Measurements from ENCODE around the gene CTNNA1.

CTNNA1 gene

GRCh38 chr5:138878437-138879235, 125.4 kb downstream of the CTNNA1 start:
- CTCF ChIA-PET: no interaction called here
- Mint-ChIP-seq H3K4me3 (no peak overlapping the region), H3K4me1 (no peaks in the 10 kb centered on the region), H3K36me3 (no peaks in the 10 kb centered on the region), H3K27me3 (peaks cover 27% of the 10 kb centered on the region), H3K27ac (no peak overlapping the region), H3K9me3 (no peaks in the 10 kb centered on the region)
- no peak for DNase-seq

- no peak overlapping the region for H3K27ac Mint-ChIP-seq
- peaks cover 20% of the 10 kb centered on the region for H3K27me3 Mint-ChIP-seq
- DNase-seq: no peak
- CTCF ChIA-PET: no interaction called here
- no peaks in the 10 kb centered on the region for H3K4me1 Mint-ChIP-seq
- no peaks in the 10 kb centered on the region for H3K9me3 Mint-ChIP-seq
- no peaks in the 10 kb centered on the region for H3K36me3 Mint-ChIP-seq
- H3K4me3 Mint-ChIP-seq: no peak overlapping the region
Observed at GRCh38 chr5:138883211-138883610, 130.0 kb downstream of the CTNNA1 start.

- peaks cover 20% of the 10 kb centered on the region for H3K27me3 Mint-ChIP-seq
- H3K4me3 Mint-ChIP-seq: no peak overlapping the region
- H3K9me3 Mint-ChIP-seq: no peaks in the 10 kb centered on the region
- no peak for DNase-seq
- CTCF ChIA-PET: no interaction called here
- H3K4me1 Mint-ChIP-seq: no peaks in the 10 kb centered on the region
- H3K27ac Mint-ChIP-seq: no peak overlapping the region
- no peaks in the 10 kb centered on the region for H3K36me3 Mint-ChIP-seq
Observed at GRCh38 chr5:138884094-138884493, 130.9 kb downstream of the CTNNA1 start.

GRCh38 chr5:138884554-138884953, 131.3 kb downstream of the CTNNA1 start:
- Mint-ChIP-seq H3K27ac (no peak overlapping the region), H3K4me1 (no peaks in the 10 kb centered on the region), H3K36me3 (no peaks in the 10 kb centered on the region), H3K27me3 (peaks cover 17% of the 10 kb centered on the region), H3K4me3 (no peak overlapping the region), H3K9me3 (no peaks in the 10 kb centered on the region)
- CTCF ChIA-PET: no interaction called here
- no peak for DNase-seq

GRCh38 chr5:138889994-138890393, 136.8 kb downstream of the CTNNA1 start:
- CTCF ChIA-PET: no interaction called here
- Mint-ChIP-seq H3K27ac (no peak overlapping the region), H3K4me1 (no peaks in the 10 kb centered on the region), H3K4me3 (no peak overlapping the region), H3K27me3 (no peaks in the 10 kb centered on the region), H3K36me3 (peaks cover 2% of the 10 kb centered on the region), H3K9me3 (peaks cover 13% of the 10 kb centered on the region)
- no peak for DNase-seq

GRCh38 chr5:138890644-138891043, 137.4 kb downstream of the CTNNA1 start:
- H3K4me3 Mint-ChIP-seq: no peak overlapping the region
- CTCF ChIA-PET: no interaction called here
- peaks cover 13% of the 10 kb centered on the region for H3K9me3 Mint-ChIP-seq
- peaks cover 2% of the 10 kb centered on the region for H3K36me3 Mint-ChIP-seq
- H3K27ac Mint-ChIP-seq: no peak overlapping the region
- no peaks in the 10 kb centered on the region for H3K27me3 Mint-ChIP-seq
- no peaks in the 10 kb centered on the region for H3K4me1 Mint-ChIP-seq
- no peak for DNase-seq

- Mint-ChIP-seq H3K4me3 (no peak overlapping the region), H3K27me3 (peaks cover 11% of the 10 kb centered on the region), H3K27ac (no peak overlapping the region), H3K36me3 (peaks cover 2% of the 10 kb centered on the region), H3K4me1 (peaks cover 13% of the 10 kb centered on the region), H3K9me3 (peaks cover 3% of the 10 kb centered on the region)
- no peak for DNase-seq
- CTCF ChIA-PET: no interaction called here
Observed at GRCh38 chr5:138895918-138896317, 142.7 kb downstream of the CTNNA1 start.

GRCh38 chr5:138898299-138898698, 145.1 kb downstream of the CTNNA1 start:
- CTCF ChIA-PET: no interaction called here
- no peaks in the 10 kb centered on the region for H3K36me3 Mint-ChIP-seq

GRCh38 chr5:138898742-138899141, 145.5 kb downstream of the CTNNA1 start:
- H3K27ac Mint-ChIP-seq: no peak overlapping the region
- CTCF ChIA-PET: interaction anchor here (0.6 kb wide), 1 partner anchor 224 kb away, joined by 3 read pairs; no protein-coding TSS in a partner anchor
- H3K36me3 Mint-ChIP-seq: no peaks in the 10 kb centered on the region
- H3K9me3 Mint-ChIP-seq: no peaks in the 10 kb centered on the region
- H3K4me1 Mint-ChIP-seq: peaks cover 18% of the 10 kb centered on the region
- H3K4me3 Mint-ChIP-seq: no peak overlapping the region
- peaks cover 17% of the 10 kb centered on the region for H3K27me3 Mint-ChIP-seq
- no peak for DNase-seq

More at GRCh38 chr5:138898299-138898698, 145.1 kb downstream of the CTNNA1 start:
- no peaks in the 10 kb centered on the region for H3K9me3 Mint-ChIP-seq
- no peak for DNase-seq
- H3K4me3 Mint-ChIP-seq: no peak overlapping the region
- H3K27ac Mint-ChIP-seq: no peak overlapping the region
- H3K27me3 Mint-ChIP-seq: peaks cover 17% of the 10 kb centered on the region
- H3K4me1 Mint-ChIP-seq: peaks cover 18% of the 10 kb centered on the region

GRCh38 chr5:138900281-138900965, 147.2 kb downstream of the CTNNA1 start:
- peak; percentile 28 for DNase-seq
- peaks cover 18% of the 10 kb centered on the region for H3K4me1 Mint-ChIP-seq
- no peaks in the 10 kb centered on the region for H3K9me3 Mint-ChIP-seq
- H3K4me3 Mint-ChIP-seq: no peak overlapping the region
- peaks cover 17% of the 10 kb centered on the region for H3K27me3 Mint-ChIP-seq
- H3K36me3 Mint-ChIP-seq: peaks cover 2% of the 10 kb centered on the region
- no peak overlapping the region for H3K27ac Mint-ChIP-seq
- CTCF ChIA-PET: interaction anchor here (0.6 kb wide), 1 partner anchor 190 kb away, joined by 3 read pairs; no protein-coding TSS in a partner anchor

- Mint-ChIP-seq H3K36me3 (peaks cover 2% of the 10 kb centered on the region), H3K9me3 (no peaks in the 10 kb centered on the region), H3K4me1 (peaks cover 18% of the 10 kb centered on the region), H3K4me3 (no peak overlapping the region), H3K27ac (no peak overlapping the region), H3K27me3 (peaks cover 12% of the 10 kb centered on the region)
- CTCF ChIA-PET: no interaction called here
- no peak for DNase-seq
Observed at GRCh38 chr5:138901716-138902115, 148.5 kb downstream of the CTNNA1 start.

- DNase-seq: no peak
- no peaks in the 10 kb centered on the region for H3K9me3 Mint-ChIP-seq
- H3K27me3 Mint-ChIP-seq: peaks cover 12% of the 10 kb centered on the region
Observed at GRCh38 chr5:138903130-138903775, 150.0 kb downstream of the CTNNA1 start.

GRCh38 chr5:138905541-138905940, 152.3 kb downstream of the CTNNA1 start:
- peaks cover 11% of the 10 kb centered on the region for H3K4me1 Mint-ChIP-seq
- H3K9me3 Mint-ChIP-seq: no peaks in the 10 kb centered on the region
- CTCF ChIA-PET: no interaction called here
- peaks cover 11% of the 10 kb centered on the region for H3K27me3 Mint-ChIP-seq
- H3K36me3 Mint-ChIP-seq: peaks cover 2% of the 10 kb centered on the region
- H3K27ac Mint-ChIP-seq: no peak overlapping the region
- DNase-seq: no peak
- no peak overlapping the region for H3K4me3 Mint-ChIP-seq

More at GRCh38 chr5:138903130-138903775, 150.0 kb downstream of the CTNNA1 start:
- no peak overlapping the region for H3K4me3 Mint-ChIP-seq
- peaks cover 18% of the 10 kb centered on the region for H3K4me1 Mint-ChIP-seq
- no peak overlapping the region for H3K27ac Mint-ChIP-seq
- CTCF ChIA-PET: no interaction called here
- H3K36me3 Mint-ChIP-seq: peaks cover 2% of the 10 kb centered on the region

GRCh38 chr5:138909734-138910133, 156.5 kb downstream of the CTNNA1 start:
- Mint-ChIP-seq H3K4me1 (peaks cover 5% of the 10 kb centered on the region), H3K4me3 (no peak overlapping the region), H3K27me3 (peaks cover 9% of the 10 kb centered on the region), H3K9me3 (no peaks in the 10 kb centered on the region), H3K36me3 (no peaks in the 10 kb centered on the region), H3K27ac (no peak overlapping the region)
- DNase-seq: no peak
- CTCF ChIA-PET: no interaction called here

All from activated naive CD4-positive, alpha-beta T cell treated with anti-CD3 and anti-CD28 coated beads, Interleukin-2, amount 10 ng/mL, durations not matched to agents 7 days and 5 days (primary cell).